Measurements from ENCODE around the gene SERPIND1.
"Not testable (repeated sequence)": the region's sequence is repeated elsewhere in the genome, so short reads cannot be mapped to it uniquely, and the experiment has no call there.

The SERPIND1 gene

GRCh38 chr22:20756846-20757245 lies 17.1 kb upstream of the SERPIND1 start:
- TF ChIP-seq ZNF274 (IDR thresholded peaks at IDR 0.05; ENCODE audit: low read depth, low read length): no peak
- H3K4me3 ChIP-seq (ENCODE audit: low read length): no peak overlapping the region

GRCh38 chr22:20758688-20759087 lies 15.2 kb upstream of the SERPIND1 start:
- H3K4me3 ChIP-seq (ENCODE audit: low read length): no peak overlapping the region
- no peak for TF ChIP-seq ZNF274 (IDR thresholded peaks at IDR 0.05; ENCODE audit: low read depth, low read length)

GRCh38 chr22:20760084-20760483 lies 13.8 kb upstream of the SERPIND1 start:
- H3K4me3 ChIP-seq (ENCODE audit: low read length): no peak overlapping the region
- TF ChIP-seq ZNF274 (IDR thresholded peaks at IDR 0.05; ENCODE audit: low read depth, low read length): no peak

- no peak for TF ChIP-seq ZNF274 (IDR thresholded peaks at IDR 0.05; ENCODE audit: low read depth, low read length)
- H3K4me3 ChIP-seq (ENCODE audit: low read length): no peak overlapping the region
Observed at GRCh38 chr22:20761536-20761935, 12.4 kb upstream of the SERPIND1 start.

GRCh38 chr22:20762233-20762796 lies 11.6 kb upstream of the SERPIND1 start:
- no peak for TF ChIP-seq ZNF274 (IDR thresholded peaks at IDR 0.05; ENCODE audit: low read depth, low read length)
- no peak overlapping the region for H3K4me3 ChIP-seq (ENCODE audit: low read length)

GRCh38 chr22:20763630-20764470 lies 10.1 kb upstream of the SERPIND1 start:
- no peak overlapping the region for H3K4me3 ChIP-seq (ENCODE audit: low read length)
- TF ChIP-seq ZNF274 (IDR thresholded peaks at IDR 0.05; ENCODE audit: low read depth, low read length): no peak

GRCh38 chr22:20764471-20764720 lies 9.5 kb upstream of the SERPIND1 start:
- H3K4me3 ChIP-seq (ENCODE audit: low read length): no peak overlapping the region
- no peak for TF ChIP-seq ZNF274 (IDR thresholded peaks at IDR 0.05; ENCODE audit: low read depth, low read length)

GRCh38 chr22:20764729-20765128 lies 9.2 kb upstream of the SERPIND1 start:
- no peak for TF ChIP-seq ZNF274 (IDR thresholded peaks at IDR 0.05; ENCODE audit: low read depth, low read length)
- H3K4me3 ChIP-seq (ENCODE audit: low read length): no peak overlapping the region

GRCh38 chr22:20765938-20766337 lies 8.0 kb upstream of the SERPIND1 start:
- no peak for TF ChIP-seq ZNF274 (IDR thresholded peaks at IDR 0.05; ENCODE audit: low read depth, low read length)
- H3K4me3 ChIP-seq (ENCODE audit: low read length): no peak overlapping the region

- TF ChIP-seq ZNF274 (IDR thresholded peaks at IDR 0.05; ENCODE audit: low read depth, low read length): no peak
- H3K4me3 ChIP-seq (ENCODE audit: low read length): no peak overlapping the region
Observed at GRCh38 chr22:20766530-20766929, 7.4 kb upstream of the SERPIND1 start.

- H3K4me3 ChIP-seq (ENCODE audit: low read length): not testable (repeated sequence)
Observed at GRCh38 chr22:20769496-20769826, 4.5 kb upstream of the SERPIND1 start.

- no peak overlapping the region for H3K4me3 ChIP-seq (ENCODE audit: low read length)
- TF ChIP-seq ZNF274 (IDR thresholded peaks at IDR 0.05; ENCODE audit: low read depth, low read length): no peak
Observed at GRCh38 chr22:20771918-20772625, 1.8 kb upstream of the SERPIND1 start.

GRCh38 chr22:20774882-20775281 lies 969 bp downstream of the SERPIND1 start:
- no peak for TF ChIP-seq ZNF274 (IDR thresholded peaks at IDR 0.05; ENCODE audit: low read depth, low read length)
- H3K4me3 ChIP-seq (ENCODE audit: low read length): no peak overlapping the region

GRCh38 chr22:20775342-20775895 lies 1.5 kb downstream of the SERPIND1 start:
- no peak for TF ChIP-seq ZNF274 (IDR thresholded peaks at IDR 0.05; ENCODE audit: low read depth, low read length)
- no peak overlapping the region for H3K4me3 ChIP-seq (ENCODE audit: low read length)
